HG03469 (cell line): ENCODE results near the gene DIP2A.

ENCODE experiments used
- ATAC-seq: cut with Tn5 transposase; IDR thresholded peaks from one replicate; pipeline ENCODE4 v1.9.1; 2021; ENCODE audit warnings: mild to moderate bottlenecking, moderate library complexity, moderate number of reproducible peaks; ENCODE audit not compliant: unreplicated experiment

DIP2A gene, protein sequence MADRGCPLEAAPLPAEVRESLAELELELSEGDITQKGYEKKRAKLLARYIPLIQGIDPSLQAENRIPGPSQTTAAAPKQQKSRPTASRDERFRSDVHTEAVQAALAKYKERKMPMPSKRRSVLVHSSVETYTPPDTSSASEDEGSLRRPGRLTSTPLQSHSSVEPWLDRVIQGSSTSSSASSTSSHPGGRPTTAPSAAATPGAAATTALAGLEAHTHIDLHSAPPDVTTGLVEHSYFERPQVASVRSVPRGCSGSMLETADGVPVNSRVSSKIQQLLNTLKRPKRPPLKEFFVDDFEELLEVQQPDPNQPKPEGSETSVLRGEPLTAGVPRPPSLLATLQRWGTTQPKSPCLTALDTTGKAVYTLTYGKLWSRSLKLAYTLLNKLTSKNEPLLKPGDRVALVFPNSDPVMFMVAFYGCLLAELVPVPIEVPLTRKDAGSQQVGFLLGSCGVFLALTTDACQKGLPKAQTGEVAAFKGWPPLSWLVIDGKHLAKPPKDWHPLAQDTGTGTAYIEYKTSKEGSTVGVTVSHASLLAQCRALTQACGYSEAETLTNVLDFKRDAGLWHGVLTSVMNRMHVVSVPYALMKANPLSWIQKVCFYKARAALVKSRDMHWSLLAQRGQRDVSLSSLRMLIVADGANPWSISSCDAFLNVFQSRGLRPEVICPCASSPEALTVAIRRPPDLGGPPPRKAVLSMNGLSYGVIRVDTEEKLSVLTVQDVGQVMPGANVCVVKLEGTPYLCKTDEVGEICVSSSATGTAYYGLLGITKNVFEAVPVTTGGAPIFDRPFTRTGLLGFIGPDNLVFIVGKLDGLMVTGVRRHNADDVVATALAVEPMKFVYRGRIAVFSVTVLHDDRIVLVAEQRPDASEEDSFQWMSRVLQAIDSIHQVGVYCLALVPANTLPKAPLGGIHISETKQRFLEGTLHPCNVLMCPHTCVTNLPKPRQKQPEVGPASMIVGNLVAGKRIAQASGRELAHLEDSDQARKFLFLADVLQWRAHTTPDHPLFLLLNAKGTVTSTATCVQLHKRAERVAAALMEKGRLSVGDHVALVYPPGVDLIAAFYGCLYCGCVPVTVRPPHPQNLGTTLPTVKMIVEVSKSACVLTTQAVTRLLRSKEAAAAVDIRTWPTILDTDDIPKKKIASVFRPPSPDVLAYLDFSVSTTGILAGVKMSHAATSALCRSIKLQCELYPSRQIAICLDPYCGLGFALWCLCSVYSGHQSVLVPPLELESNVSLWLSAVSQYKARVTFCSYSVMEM (N-terminal part only)

DNA sequence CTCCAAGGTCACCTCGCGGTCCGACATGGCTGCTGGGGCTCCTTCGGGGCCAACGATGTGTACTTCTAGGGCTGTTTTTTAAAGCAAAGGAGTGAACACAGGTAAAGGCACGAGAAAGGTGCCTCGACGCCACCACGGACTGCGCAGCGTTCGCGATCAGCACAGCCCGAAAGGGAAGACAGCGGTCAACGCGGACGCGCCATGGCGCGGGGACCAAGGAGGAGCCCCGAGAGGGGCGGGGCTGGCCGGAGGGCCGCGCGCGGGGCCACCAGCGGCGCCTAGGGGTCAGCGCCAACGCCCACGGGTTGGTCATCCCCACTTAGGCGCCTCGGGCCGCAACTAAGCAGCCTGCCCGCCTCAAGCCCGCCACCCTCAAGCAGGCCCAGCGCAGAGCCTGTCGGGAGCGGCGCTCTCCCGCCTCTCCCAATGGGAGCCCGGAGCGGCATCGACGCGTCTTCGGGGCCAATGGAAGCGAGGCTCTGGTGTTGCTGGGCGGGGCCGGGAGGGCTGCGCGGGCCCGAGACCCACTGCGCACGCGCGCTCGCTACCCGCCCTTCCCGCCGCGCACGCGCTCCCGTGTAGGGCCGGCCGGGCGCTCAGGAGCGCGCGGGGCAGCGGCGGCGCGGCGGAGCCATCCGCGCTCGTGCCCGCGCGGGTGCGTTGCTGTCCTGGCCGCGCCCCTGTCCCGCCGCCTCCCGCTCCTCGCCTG is at the start of gene DIP2A:
Gene DIP2A (plus strand): TSS at position 577 of the 709 bp plus-strand sequence. CDS start 241 bp downstream, outside the sequence.
- ATAC-seq, result peak; percentile 81

DNA sequence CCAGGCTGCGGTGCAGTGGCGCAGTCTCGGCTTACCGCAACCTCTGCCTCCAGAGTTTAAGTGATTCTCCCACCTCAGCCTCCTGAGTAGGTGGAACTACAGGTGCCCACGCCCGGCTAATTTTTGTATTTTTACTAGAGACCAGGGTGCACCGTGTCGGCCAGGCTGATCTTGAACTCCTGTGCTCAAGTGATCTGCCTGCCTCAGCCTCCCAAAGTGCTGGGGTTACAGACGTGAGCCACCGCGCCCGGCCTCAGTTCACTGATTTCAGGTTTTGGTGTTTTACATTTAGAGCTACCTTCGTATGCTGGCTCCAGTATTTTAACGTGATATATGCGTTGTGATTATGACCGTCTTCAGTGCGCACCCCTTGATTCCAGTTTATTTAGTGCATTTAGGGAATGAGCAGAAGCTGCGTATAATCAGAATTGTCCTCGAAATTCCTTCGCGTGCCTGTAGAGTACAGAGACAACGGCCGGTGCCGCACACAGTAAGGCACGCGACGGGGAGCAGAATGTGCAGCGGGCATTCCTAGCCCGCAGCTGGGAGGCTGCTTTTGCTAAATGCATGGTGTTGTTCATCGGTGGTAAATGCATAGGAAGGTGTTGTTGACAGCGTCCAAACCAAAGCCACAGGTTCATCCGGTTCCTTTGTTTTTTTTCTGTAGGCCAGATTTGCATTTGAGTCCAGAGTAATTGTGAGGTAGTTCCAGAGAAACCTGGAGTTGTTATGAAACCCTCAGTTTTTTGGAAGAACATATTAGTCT is 48.9 kb upstream of the DIP2A start:
- no peak for ATAC-seq

DNA sequence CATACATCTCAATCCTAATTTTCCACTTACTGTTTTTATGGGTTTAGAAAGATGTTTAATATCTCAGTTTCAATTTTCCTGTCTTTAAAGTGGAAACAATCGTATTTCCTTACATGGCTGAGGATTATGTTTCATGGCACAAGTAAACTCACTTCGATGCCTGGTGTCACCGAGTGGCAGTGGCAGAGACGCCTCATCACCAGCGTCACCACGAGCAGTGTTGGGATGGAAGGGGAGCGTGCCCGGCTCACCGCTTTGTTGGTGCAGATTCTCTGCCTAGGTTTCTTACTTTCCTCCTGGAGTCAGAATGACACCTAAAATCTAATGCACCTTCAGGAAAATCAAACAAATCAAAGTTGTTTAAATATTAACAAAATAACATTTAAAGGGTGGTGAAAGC is 48.2 kb upstream of the DIP2A start:
- no peak for ATAC-seq

DNA sequence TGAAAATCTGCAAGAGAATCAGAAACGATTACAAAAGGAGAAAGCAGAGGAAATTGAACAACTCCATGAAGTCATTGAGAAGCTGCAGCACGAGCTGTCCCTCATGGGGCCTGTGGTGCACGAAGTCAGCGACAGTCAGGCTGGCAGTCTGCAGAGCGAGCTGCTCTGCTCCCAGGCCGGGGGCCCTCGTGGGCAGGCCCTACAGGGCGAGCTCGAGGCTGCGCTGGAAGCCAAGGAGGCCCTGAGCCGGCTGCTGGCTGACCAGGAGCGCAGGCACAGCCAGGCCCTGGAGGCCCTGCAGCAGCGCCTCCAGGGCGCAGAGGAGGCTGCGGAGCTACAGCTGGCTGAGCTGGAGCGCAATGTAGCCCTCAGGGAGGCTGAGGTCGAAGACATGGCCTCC is 47.5 kb upstream of the DIP2A start:
- no peak for ATAC-seq

DNA sequence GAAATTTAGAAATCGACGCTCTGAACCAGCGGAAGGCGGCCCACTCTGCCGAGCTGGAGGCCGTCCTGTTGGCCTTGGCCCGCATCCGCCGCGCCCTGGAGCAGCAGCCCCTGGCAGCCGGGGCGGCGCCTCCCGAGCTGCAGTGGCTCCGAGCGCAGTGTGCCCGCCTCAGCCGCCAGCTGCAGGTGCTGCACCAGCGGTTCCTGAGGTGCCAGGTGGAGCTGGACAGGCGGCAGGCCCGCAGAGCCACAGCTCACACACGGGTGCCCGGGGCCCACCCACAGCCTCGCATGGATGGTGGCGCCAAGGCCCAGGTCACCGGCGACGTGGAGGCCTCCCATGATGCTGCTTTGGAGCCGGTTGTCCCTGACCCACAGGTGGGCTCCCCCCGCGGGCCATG is 47.0 kb upstream of the DIP2A start:
- no peak for ATAC-seq

DNA sequence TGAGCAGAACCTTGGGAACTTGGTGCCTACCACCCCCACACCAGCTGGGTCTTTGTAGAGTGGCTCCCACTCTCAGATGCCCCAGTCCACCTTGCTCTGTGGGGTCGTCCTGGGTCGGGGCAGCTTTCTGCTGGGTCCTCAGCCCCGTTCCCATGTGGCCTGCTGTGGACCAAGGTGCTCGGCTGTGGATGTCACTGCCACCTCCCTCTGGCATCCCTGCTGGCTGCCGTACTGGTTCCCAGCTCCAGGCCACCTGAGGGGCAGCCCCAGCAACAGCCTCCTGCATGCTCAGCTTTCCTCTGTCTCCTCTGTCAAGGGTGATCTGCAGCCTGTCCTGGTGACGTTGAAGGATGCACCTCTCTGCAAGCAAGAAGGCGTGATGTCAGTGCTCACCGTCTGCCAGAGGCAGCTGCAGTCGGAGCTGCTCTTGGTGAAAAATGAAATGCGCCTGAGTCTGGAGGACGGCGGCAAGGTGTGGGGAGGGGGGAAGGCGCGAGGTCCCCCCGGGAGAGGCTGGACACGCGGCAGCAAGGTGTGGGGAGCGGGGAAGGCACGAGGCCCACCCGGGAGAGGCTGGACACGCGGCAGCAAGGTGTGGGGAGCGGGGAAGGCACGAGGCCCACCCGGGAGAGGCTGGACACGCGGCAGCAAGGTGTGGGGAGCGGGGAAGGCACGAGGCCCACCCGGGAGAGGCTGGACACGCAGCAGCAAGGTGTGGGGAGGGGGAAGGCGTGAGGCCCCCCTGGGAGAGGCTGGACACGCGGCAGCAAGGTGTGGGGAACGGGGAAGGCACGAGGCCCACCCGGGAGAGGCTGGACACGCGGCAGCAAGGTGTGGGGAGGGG is 45.9 kb upstream of the DIP2A start:
- no peak for ATAC-seq

DNA sequence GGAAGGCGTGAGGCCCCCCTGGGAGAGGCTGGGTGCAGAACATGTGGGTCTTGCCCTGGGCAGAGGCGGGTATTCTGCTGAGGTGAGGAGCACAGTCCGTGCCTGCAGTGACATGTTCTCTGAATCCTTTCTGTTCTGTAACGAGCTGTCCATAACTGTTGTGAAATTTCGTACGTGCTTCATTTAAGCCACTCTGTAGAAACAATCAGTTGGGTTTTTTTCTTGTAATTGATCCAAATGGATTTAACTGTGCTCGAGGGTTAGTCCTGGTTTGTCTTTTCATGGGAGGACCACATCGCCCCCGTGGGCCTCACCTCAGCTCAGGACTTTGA is 45.4 kb upstream of the DIP2A start:
- ATAC-seq, result no peak

DNA sequence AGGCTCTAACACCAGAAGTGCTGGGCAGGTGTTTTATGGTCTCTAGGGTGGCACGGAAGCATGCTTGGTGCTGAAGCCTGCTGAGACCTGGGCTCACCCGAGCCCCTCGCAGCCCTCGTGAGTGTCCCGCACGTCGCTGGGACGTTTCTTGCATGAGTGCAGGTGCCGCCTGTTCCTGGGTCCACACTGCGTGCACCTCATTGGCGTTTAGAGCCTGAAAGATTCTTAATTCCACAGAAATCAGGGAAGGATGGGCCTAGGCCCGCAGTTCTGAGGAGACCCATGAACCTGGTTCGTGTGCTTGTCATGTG is 43.8 kb upstream of the DIP2A start:
- no peak for ATAC-seq

DNA sequence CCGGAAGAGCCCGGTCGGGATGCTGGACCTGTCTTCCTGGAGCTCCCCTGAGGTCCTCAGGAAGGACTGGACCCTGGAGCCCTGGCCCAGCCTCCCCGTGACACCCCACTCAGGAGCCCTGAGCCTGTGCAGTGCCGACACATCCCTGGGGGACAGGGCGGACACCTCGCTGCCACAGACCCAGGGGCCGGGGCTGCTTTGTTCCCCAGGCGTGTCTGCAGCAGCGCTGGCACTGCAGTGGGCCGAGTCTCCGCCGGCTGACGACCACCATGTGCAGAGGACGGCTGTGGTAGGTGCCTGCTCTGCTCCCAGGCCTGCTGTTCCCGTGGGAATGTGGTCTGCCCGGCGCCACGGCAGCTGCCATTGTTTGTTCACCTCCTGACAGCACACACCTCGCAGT is 42.1 kb upstream of the DIP2A start:
- ATAC-seq, result no peak

DNA sequence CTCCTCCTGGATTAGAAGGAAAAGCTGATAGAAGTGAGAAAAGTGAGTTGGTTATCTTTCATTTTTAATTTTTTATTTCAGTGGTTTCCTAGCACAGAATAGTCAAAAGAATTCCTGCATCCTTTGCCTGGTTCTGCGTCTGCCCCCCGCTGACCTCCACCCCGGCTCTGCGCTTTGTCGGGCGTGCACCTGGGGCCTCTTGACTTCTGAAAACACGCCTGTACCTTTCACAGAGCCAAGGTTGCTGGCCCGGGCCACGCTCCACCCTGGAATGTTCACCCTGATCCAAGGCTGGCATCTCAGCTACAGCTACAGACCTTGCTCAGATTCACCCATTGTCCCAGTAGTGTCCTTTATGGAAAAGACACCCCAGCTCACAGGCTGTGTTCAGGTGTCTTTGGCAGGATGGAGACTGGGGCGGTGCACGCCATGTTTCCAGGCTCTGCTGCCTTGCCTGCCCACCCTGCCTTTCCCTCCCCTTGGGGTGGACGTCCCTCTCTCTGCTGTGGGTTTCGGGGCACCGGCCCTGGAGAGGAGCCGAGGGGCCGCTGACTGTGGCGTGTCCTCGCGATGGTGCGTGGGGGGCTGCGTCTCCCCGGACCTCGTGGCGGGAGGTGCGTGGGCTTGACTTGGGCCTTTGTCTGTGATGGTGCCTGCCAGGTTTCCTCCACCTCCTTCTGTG is 40.3 kb upstream of the DIP2A start:
- ATAC-seq, result no peak

DNA sequence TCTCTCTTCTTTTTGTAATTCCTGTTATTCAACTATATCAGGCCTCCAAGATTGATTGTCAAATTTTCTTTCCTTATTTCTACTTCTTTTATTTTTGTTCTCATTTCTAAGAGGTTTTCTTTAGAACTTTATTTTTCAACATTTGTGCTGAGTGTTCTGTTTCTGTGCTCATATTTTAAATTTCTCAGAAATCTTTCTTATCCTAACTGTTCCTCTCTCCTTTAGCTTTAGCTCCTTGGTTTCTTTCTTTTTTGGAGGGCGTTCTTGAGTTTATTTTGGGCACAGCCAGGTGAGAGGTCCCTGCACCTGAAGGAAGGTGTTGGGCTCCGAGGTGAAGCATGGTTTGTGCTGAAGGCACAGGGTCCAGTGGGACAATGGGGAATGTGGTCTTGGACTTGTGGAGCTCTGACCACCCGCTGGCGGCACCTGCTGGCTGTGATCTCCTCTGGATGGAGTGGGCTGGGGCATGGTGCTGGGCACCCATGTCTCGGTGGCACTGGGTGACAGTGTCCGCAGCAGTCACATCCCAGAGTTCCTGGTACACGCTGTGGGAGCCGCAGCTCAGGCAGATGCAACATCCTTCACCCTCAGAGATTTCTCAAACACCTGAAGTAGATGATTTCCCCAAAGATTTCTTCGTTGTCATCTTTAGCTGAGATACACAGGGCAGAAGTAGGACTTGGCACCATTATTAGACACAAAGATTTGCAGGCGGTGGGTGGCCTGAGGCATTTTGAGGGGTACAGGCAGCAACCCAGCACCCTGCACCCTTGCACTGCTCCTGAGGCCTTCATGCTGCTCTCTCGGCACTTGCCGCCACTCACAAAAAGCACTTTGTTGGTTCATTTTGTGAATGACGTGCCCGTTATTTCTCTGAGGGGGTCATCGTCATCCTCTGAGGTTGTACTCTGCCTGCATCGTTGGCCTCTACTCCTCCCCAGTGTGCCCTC is 38.2 kb upstream of the DIP2A start:
- no peak for ATAC-seq

DNA sequence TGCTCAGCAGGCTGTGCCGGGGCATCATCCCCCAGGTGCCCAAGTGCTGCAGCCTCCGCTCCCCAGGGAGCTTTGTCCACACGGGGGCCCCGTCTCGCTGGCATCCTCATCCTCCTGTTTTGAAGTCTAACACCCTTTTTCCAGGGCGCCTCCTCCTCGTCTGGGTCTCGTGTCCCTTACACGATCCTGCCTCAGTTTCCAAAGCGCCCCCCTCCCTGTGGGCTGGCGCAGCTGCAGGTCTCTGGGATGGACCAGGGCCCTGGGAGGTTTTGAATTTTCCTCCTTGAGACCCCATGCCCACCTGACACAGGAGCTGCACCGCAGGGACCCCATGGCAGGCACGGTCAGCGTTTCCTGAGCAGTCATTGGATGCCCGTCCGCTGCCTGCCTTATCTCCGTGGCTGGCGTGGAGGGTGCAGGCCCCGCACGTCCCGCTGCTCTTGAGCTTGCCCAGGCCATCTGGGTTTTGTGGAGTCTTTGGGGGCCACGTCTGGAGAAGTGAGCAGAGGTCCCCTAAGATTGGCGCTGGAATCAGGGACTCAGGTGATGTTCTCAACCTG is 37.4 kb upstream of the DIP2A start:
- ATAC-seq, result no peak

DNA sequence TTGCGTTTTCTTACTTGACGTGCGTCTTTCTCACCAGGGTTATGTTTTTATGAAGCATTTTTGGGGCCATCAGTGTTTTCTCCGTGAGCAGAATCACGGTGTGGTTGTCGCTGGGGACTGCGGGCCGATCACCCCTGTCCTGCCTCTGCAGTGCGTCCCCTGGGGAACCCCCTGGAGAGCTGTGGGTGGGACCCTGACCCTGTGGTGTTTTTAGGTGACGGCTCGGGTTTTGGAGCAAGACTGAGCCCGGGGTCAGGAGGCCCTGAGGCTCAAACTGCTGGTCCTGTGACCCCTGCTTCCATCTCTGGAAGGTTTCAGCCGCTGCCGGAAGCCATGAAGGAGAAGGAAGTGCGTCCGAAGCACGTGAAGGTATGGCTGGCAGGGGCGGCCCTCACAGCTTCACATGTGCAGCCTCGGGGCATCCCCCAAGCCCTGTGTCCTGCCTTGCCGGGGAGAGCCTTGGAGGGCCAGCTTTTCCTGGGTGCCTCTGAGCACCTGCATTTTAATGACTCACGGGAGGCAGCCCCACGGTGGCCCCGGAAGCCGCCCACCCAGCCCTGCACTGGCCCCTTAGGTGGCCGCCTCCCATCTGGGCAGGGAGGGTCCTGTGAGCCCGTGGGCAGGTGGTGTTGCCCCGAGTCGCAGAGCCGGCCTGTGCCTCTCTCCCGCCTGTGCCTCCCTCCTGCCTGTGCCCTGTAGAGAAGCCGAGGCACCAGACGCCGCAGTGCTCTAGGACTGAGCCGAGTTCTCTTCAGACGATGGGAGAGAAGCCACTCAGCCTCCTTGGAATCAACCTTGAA is 36.7 kb upstream of the DIP2A start:
- no peak for ATAC-seq

DNA sequence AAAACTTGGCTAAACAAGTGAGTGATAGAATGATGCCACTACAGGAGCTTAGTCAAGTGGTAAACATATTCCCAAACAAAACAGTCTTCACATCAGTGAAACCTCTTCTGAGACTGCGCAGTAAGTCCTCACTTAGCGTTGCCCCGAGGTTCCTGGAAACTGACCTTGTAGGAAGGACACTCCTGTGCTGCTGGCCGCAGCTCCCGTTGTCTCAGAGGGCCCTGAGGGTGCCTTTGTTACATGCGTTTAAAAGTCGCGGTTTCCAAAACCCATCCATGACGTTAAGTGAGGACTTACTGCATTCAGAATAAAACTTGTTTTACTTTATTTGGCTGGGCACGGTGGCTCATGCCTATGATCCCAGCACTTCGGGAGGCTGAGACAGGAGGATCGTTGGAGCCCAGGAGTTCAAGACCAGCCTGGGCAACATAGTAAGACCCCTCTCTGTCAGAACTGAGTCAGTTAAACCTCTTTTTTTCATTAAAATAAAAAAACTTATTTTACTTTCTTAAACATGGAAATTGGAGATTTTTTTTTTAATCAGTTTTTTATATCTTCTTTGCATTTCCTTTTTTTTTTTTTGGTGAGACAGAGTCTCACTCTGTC is 36.0 kb upstream of the DIP2A start:
- ATAC-seq, result no peak

DNA sequence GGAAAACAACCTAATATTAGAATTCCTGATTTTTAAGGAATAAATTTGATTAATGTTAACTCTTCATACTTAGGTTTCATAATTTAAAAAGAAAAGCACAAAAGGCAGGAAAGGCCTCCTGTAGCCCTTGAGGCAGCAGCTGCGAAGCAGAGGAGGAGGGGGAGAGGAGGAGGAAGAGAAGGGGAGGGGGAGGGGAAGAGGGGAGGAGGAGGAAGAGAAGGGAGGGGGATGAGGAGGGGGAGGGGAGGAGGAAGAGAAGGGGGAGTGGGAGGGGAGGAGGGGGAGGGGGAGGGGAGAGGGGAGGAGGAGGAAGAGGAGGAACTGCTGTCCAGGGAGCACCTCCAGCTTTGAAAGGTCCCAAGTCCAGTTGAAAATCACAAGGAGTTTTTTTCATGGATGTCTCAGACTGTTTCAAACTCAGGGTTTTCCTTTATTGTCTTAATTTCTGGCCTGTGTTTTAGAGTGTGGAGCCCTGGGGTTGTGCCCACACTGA is 35.1 kb upstream of the DIP2A start:
- ATAC-seq, result no peak

DNA sequence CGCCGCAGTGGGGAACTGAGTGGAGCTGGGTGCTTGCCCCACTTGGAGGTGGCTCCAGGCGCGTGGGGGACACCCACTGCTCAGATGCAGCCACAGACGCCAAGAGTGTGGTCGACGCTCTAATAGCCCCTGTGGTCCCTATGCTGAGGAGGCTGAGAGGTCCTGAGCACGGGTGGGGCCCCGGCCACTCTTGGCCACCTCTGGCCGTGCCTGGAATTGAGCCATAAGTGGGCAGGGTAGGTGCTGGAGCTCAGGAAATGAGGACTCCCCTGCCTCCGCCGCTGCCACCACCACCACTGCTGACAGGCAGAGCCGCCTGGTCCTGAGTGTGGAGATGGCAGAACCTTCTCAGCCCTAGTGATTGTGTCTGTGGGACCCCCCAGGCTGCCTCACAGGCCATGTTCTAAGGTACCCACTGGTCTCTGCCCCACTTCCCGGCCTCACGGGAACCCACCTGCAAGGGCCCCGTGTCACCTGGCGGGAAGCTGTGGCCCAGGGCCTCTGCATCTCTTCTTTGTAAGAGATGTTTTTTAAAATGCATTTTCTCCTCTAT is 34.6 kb upstream of the DIP2A start:
- no peak for ATAC-seq
